ENCODE measurements around the gene PABPN1. TPM values are rescaled to one million over a fixed set of nuclear protein-coding genes. Genes with fewer than 3 reads are reported as not detected.

PABPN1 gene
- total and polyA plus RNA-seq, 2 of the 13 experiments (the other 11 are each of a cell fraction or from before 2014, with no cell fraction given): 233 to 524 TPM

DNA sequence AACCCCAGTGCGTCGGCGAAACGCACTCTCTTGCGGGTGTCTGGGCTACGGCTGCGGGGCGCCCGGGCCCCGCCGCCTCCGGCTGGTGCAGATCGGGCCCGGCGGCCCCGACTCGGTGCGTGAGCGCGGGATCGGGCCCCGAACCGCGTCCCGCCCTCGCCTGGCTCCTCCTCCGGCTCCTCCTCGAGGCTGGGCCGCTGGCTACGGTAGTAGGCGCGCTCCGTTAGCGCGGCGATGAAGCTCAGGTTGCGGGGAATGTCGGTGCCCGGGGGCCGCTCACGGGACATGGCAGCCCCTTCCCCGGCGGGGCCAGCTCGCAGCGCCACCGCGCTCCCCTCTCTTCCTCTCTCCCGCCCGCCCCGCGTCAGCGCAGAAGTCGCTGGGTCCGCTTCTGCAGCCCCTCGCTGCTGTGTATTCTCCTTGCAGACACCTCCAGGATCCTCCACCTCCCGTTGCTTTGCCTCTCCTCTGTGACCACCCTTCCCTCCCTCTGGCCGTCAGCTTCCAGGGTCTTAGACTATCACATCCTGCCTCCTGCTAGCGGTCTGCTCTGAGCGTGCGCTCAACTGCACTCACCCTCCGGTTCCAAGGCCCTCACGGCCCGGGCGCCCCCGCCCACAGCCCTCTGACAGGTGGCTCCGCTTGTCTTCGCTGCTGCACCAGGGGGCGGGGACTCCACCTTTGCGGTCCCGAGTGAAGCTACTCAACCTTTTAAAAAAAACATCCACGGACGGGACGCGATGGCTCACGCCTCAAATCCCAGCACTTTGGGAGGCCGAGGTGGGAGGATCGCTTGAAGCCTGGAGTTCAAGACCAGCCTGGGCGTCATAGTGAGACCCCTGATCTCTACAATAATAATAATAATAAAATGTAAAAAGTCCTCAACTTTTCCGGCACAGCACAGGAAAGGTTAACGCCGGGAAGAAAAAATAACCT is 18.7 kb upstream of the PABPN1 start, which contains the start of gene PPP1R3E (continued):
- TF ChIP-seq, protein P1, sequence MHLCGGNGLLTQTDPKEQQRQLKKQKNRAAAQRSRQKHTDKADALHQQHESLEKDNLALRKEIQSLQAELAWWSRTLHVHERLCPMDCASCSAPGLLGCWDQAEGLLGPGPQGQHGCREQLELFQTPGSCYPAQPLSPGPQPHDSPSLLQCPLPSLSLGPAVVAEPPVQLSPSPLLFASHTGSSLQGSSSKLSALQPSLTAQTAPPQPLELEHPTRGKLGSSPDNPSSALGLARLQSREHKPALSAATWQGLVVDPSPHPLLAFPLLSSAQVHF (CRISPR knock-in tag; IDR thresholded peaks at IDR 0.05): no peak
- TF ChIP-seq FOXJ3 (CRISPR knock-in tag; IDR thresholded peaks at IDR 0.05; ENCODE audit: borderline replicate concordance): no peak
- peak; percentile 74 for TF ChIP-seq GATAD1 (CRISPR knock-in tag; IDR thresholded peaks at IDR 0.05)
- TF ChIP-seq ZSCAN22 (CRISPR knock-in tag; IDR thresholded peaks at IDR 0.05): peak; percentile 16; the same call in 1 of the 2 replicates
- peak; percentile 75; the same call in 1 of the 2 replicates for TF ChIP-seq ZNF552 (CRISPR knock-in tag; IDR thresholded peaks at IDR 0.05; ENCODE audit: borderline replicate concordance)
- TF ChIP-seq MZF1 (CRISPR knock-in tag; IDR thresholded peaks at IDR 0.05; ENCODE audit: borderline replicate concordance): peak; percentile 96
- TF ChIP-seq ZNF3 (CRISPR knock-in tag; IDR thresholded peaks at IDR 0.05): peak; percentile 12; the same call in 1 of the 2 replicates
- TF ChIP-seq, protein P2, sequence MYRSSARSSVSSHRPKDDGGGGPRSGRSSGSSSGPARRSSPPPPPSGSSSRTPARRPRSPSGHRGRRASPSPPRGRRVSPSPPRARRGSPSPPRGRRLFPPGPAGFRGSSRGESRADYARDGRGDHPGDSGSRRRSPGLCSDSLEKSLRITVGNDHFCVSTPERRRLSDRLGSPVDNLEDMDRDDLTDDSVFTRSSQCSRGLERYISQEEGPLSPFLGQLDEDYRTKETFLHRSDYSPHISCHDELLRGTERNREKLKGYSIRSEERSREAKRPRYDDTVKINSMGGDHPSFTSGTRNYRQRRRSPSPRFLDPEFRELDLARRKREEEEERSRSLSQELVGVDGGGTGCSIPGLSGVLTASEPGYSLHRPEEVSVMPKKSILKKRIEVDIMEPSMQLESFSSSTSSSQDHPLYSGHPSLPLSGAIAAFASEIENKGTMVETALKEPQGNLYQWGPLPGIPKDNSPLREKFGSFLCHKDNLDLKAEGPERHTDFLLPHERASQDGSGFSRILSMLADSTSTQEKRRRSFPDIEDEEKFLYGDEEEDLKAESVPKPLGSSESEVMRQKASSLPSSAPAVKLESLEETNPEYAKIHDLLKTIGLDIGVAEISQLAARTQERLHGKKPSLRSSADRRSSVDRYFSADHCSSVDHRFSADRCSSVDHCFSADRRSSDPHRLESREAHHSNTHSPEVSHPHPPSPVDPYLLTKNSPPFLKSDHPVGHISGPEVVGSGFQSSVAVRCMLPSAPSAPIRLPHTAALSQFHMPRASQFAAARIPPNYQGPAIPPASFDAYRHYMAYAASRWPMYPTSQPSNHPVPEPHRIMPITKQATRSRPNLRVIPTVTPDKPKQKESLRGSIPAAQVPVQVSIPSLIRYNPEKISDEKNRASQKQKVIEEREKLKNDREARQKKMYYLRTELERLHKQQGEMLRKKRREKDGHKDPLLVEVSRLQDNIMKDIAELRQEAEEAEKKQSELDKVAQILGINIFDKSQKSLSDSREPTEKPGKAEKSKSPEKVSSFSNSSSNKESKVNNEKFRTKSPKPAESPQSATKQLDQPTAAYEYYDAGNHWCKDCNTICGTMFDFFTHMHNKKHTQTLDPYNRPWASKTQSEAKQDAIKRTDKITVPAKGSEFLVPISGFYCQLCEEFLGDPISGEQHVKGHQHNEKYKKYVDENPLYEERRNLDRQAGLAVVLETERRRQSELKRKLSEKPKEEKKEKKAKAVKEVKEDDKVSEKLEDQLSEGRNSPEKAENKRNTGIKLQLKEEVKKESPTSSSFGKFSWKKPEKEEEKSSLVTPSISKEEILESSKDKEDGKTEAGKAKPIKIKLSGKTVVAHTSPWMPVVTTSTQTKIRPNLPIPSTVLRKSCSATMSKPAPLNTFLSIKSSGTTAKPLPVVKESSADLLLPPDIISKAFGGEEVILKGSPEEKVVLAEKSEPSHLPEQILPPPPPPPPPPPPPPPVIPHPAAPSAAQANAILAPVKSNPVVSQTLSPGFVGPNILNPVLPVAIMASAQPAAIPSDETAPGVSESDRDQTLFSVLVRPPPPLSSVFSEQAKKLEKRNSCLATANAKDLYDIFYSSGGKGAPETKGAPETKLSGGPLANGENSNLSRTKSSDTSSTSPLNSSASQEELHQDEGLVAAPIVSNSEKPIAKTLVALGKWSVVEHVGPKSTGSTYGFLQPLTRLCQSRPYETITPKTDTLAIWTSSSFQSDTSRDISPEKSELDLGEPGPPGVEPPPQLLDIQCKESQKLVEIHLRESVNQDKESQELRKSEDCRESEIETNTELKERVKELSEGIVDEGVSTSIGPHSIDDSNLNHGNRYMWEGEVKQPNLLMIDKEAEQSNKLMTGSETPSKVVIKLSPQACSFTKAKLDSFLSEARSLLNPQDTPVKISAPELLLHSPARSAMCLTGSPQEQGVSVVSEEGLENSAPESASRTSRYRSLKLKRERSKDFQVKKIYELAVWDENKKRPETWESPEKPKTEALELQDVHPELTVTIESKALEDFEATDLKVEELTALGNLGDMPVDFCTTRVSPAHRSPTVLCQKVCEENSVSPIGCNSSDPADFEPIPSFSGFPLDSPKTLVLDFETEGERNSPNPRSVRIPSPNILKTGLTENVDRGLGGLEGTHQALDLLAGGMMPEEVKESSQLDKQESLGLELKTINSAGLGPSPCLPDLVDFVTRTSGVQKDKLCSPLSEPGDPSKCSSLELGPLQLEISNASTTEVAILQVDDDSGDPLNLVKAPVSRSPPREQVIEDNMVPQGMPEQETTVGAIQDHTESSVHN (CRISPR knock-in tag; IDR thresholded peaks at IDR 0.05): peak; percentile 19; the same call in 1 of the 2 replicates
- peak; percentile 81; the same call in 1 of the 2 replicates for TF ChIP-seq ZC3H4 (CRISPR knock-in tag; IDR thresholded peaks at IDR 0.05; ENCODE audit: borderline replicate concordance)
- TF ChIP-seq, protein P3, sequence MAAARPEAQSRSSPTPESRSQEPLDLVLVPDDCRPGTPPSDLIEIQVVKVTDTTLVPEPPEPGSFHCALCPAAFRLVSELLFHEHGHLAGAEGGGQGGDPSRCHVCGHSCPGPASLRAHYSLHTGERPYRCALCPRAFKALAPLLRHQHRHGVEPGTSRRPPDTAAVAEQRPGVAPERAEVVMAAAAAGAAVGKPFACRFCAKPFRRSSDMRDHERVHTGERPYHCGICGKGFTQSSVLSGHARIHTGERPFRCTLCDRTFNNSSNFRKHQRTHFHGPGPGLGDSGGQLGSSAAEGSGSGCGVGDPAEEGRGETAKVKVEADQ (CRISPR knock-in tag; IDR thresholded peaks at IDR 0.05; ENCODE audit: borderline replicate concordance): no peak
- TF ChIP-seq, protein P4, sequence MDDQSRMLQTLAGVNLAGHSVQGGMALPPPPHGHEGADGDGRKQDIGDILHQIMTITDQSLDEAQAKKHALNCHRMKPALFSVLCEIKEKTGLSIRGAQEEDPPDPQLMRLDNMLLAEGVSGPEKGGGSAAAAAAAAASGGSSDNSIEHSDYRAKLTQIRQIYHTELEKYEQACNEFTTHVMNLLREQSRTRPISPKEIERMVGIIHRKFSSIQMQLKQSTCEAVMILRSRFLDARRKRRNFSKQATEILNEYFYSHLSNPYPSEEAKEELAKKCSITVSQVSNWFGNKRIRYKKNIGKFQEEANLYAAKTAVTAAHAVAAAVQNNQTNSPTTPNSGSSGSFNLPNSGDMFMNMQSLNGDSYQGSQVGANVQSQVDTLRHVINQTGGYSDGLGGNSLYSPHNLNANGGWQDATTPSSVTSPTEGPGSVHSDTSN (CRISPR knock-in tag; IDR thresholded peaks at IDR 0.05; ENCODE audit: borderline replicate concordance): 0 out of 2 replicates have a peak, but pooled peaks have one; percentile 87
